Brain microvascular endothelial cell (primary cell): ENCODE results near the gene TNC.

Experiments used
- DNase-seq: peaks from one replicate; pipeline ENCODE4 v3.0.0-alpha.2; 2020
- H3K27ac ChIP-seq: fragments of 250-450 bp; sonication (Bioruptor Pico); 2 replicates; pipeline ENCODE4 v1.5.1; 2020; ENCODE audit warnings: mild to moderate bottlenecking, moderate library complexity
- H3K27me3 ChIP-seq: fragments of 250-450 bp; sonication (Bioruptor Pico); replicated peaks from 2 replicates; pipeline ENCODE4 v1.5.1; 2020; ENCODE audit warnings: mild to moderate bottlenecking
- H3K36me3 ChIP-seq: fragments of 250-450 bp; sonication (Bioruptor Pico); replicated peaks from 2 replicates; pipeline ENCODE4 v1.5.1; 2020; ENCODE audit warnings: mild to moderate bottlenecking
- H3K4me3 ChIP-seq: 2 replicates; pipeline ENCODE4 v1.5.1; 2011; ENCODE audit warnings: low read depth, mild to moderate bottlenecking, control low read depth, low read length, moderate library complexity
- CTCF ChIP-seq: IDR thresholded peaks from 2 replicates; pipeline ENCODE4 v1.5.1; 2011; ENCODE audit warnings: low read depth, mild to moderate bottlenecking, moderate library complexity, low read length, control low read depth, inconsistent platforms; ENCODE audit errors: missing control alignments
- in situ Hi-C: cut with HindIII; loops from 2 replicates; pipeline ENCODE4 v1.10.0; 2017; ENCODE audit warnings: low sequenced_read_pairs, low pct_ligation_motif_present

TNC gene

DNA sequence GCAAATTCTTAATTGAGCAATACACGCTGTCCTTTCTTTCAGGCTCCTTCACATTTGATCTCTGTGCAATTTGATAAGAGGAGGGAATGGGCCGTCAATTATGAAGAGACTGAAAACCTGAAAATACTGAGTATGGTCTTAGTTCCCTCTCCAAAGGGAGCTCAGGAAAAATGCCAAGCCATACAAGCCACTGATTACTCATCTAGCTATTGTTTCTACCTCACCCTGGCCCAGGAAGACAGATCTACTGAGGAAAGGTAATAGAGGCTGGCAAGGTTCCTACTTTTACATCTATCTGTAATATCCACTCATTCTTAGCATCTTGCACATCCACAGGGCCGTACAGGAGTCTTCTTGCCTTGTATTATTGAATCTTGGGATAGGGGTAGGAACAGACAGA lies 23.7 kb upstream of the TNC start:
- H3K27me3 ChIP-seq: no peaks in the 10 kb centered on the region
- DNase-seq: no peak
- no peaks in the 10 kb centered on the region for H3K36me3 ChIP-seq
- in situ Hi-C loops: no loop called here
- no peak overlapping the region for H3K4me3 ChIP-seq
- H3K27ac ChIP-seq: no peak overlapping the region
- TF ChIP-seq CTCF: no peak

DNA sequence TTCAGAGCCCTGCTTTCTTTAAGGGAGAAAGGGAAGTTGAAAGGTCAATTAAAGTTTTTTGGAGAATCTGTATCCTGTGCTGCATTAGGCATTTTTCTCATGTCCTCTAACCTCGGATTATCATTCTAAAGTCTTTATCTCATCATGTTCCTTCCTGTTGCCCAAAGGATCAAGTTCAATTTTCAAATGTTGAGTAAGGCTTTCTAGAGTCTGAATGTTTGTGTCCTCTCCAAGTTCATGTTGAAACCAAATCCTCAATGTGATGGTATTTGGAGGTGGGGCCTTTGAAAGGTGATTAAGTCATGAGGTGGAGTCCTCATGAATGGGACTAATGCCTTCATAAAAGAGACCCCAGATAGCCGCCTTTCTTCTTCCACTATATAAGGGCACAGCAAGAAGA lies 20.2 kb upstream of the TNC start:
- H3K27ac ChIP-seq: no peak overlapping the region
- DNase-seq: no peak
- in situ Hi-C loops: no loop called here
- no peak overlapping the region for H3K4me3 ChIP-seq
- no peaks in the 10 kb centered on the region for H3K27me3 ChIP-seq
- no peaks in the 10 kb centered on the region for H3K36me3 ChIP-seq
- no peak for TF ChIP-seq CTCF

DNA sequence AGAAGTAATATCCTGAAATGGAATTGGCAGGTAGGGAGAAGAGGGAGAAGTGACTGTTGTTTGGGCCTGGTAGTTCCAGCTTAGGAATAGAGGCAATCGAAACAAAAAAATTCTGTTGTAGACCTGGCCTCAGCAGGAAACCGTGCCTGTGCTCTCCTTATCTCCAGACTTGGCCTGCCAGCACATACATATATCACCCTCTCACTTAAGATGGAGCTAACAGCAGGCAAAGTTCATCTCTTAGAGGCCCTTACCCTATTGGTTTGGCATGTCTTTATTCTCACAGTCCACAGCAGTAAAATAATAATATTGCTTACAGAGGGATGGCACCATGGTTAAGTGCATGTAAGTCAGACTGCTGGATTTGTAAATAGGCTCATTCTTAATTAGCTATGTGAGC lies 19.6 kb upstream of the TNC start:
- no peaks in the 10 kb centered on the region for H3K36me3 ChIP-seq
- H3K4me3 ChIP-seq: no peak overlapping the region
- no peak for TF ChIP-seq CTCF
- DNase-seq: no peak
- in situ Hi-C loops: no loop called here
- no peaks in the 10 kb centered on the region for H3K27me3 ChIP-seq
- H3K27ac ChIP-seq: no peak overlapping the region

DNA sequence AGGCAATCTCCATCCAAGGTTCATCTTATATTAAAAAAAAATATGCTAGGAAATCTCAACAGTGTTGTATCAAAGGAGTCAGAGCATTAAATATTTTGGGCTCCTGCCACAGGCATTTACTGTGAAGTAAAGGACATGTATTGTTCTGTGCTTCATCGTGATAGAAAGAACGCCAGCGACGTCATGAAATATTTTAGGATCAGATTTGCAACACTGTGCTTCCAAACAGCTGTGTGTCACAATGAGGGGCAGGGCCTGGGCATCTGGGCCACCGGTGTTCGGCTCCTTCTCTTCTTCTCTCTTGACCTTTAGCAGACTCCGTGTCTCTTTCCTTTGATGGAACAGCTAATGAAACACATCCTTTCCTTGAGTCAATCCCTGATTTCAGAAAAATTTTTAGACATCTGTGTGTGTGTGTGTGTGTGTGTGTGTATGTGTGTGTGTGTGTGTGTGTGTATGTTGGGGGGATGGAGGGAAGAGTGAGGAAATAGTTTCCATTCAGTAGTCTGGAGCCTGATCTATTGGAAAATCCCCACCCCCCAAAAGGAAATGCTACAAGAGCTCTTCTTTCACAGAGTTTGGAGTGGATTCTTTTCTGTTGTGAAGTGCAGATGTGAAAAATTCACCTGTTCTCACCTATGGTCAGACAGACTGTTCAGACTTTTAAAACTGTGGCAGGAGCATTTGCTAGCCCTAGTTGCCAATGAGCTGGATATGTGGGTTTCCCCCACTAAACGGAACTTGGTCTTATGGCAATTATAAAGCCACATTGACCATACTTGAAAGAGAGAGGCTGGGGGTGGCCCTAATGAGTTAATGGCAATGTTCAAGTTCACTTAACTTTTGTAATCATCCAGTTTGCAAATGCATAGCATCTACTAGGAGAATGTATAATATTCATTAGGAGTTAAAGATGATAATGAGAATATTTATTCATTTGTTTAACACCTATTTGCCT lies 18.1 kb upstream of the TNC start:
- no peaks in the 10 kb centered on the region for H3K36me3 ChIP-seq
- no peaks in the 10 kb centered on the region for H3K27me3 ChIP-seq
- DNase-seq: peak; percentile 59
- in situ Hi-C loops: no loop called here
- no peak overlapping the region for H3K27ac ChIP-seq
- TF ChIP-seq CTCF: no peak
- H3K4me3 ChIP-seq: no peak overlapping the region

GRCh38 chr9:115134941-115135340 lies 17.0 kb upstream of the TNC start:
- H3K27ac ChIP-seq: no peak overlapping the region
- no peaks in the 10 kb centered on the region for H3K27me3 ChIP-seq
- no peak for DNase-seq
- H3K36me3 ChIP-seq: no peaks in the 10 kb centered on the region
- no peak overlapping the region for H3K4me3 ChIP-seq
- TF ChIP-seq CTCF: no peak
- in situ Hi-C loops: no loop called here
